Globus pallidus (tissue), 1 donor: ENCODE data around the gene PLXNA4.

Source experiments
- DNase-seq: peaks from one replicate; pipeline ENCODE4 v3.0.0-alpha.2; 2015; ENCODE audit warnings: low spot score

The PLXNA4 gene

GRCh38 chr7:132317701-132318351 lies 258.4 kb downstream of the PLXNA4 start:
- DNase-seq, result no peak

DNA sequence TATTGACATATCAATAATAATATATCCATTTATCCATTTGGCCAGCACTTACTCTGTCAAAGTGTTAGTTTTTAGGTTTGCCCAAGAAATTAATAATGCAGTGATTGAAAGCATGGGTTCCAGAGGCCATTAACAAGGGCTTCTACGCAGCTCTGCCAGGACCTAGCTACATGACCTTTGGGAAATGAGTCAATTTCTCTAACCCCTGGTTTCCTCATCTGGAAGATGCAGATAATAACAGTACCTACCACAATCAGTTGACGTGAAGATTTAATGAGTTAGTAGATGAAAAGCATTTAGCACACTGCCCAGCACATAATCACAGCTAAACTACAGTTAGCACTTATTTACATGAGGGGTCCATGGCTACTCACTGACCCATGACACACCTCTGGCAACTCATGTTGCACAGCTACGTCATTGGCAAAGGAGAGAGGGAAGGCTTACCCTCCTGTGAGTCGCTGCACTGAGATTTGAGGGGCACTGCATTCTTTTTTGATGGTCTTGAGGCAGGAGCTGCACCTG lies 263.7 kb downstream of the PLXNA4 start:
- DNase-seq, result no peak

GRCh38 chr7:132311733-132312132 lies 264.5 kb downstream of the PLXNA4 start:
- no peak for DNase-seq

- no peak for DNase-seq
These were observed 267.0 kb downstream of the PLXNA4 start for GRCh38 chr7:132309102-132309805.

DNA sequence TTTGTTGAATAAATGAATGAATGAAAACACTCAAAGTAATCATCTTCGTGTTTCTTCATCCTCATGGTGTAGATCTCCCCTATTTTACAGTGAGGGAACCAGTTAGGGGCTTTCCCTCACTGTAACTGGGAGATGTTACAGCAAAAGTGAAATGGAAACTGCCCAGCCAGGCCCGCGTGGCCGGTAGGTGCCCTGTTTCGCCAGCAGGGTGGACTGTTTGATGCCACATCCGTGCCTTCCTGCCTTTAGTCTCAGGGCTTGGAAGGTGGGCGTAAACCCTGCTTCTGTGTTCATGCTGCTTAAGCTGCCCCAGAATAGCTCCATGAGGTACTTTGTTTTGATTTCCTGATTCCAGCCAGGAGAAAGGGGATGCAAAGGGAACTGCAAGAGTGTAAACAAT lies 268.8 kb downstream of the PLXNA4 start:
- no peak for DNase-seq

- DNase-seq, result no peak
These were observed 275.5 kb downstream of the PLXNA4 start for GRCh38 chr7:132300599-132301277.

- DNase-seq, result no peak
These were observed 277.5 kb downstream of the PLXNA4 start for GRCh38 chr7:132298790-132299189.

- no peak for DNase-seq
These were observed 279.4 kb downstream of the PLXNA4 start for GRCh38 chr7:132296820-132297219.

- no peak for DNase-seq
These were observed 281.1 kb downstream of the PLXNA4 start for GRCh38 chr7:132295175-132295574.

DNA sequence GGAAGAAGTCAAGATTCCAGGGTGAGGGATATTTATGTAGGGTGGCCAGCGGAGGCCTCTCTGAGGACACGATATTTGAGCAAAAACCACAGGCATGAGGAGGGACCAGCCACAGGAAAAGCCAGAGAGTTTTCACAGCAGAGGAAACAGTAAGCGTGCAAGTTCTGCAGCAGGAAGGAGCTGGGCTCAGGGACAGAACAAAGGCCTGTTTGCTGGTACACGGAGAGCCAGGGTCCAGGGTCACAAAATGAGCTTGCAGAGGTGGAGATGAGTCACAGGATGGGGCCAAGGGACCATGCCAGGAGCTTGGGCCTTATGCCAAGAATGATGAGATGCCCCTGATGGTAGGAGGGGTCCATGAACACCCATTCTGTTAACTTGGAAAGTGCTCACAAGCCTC lies 283.5 kb downstream of the PLXNA4 start:
- DNase-seq, result no peak

DNA sequence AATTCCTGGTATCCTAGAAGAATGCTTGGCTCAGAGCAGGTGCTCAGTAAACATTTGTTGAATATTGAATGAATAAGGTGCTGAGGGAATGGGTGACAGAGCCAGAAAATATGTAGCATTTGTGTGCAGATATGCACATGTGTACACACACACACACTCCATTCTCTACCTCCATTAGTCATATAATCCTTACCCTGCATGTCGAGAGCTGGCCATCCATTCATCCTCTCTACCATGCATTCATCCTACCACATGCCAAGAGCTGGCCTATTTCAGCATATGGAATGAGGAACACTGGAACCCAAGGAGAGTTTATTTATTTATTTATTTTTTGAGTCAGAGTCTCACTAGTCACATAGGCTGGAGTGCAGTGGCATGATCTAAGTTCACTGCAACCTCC lies 284.8 kb downstream of the PLXNA4 start:
- no peak for DNase-seq

- DNase-seq, result no peak
These were observed 286.2 kb downstream of the PLXNA4 start for GRCh38 chr7:132290021-132290420.

DNA sequence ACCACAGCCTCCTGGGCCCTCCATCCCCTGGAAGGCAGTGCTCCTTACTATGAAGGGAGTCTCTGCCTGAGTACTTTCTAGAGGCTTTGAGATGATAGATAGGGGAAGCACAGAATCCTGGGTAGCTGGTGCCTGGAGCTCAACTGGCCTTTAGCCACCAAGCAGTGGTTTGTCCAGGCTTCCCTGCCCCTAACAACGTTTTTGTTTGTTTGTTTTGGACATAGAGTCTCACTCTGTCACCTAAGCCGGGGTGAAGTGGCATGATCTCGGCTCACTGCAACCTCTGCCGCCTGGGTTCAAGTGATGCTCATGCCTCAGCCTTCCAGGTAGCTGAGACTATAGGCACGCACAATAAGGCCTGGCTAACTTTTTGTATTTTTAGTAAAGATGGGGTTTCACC lies 289.4 kb downstream of the PLXNA4 start:
- DNase-seq, result no peak

DNA sequence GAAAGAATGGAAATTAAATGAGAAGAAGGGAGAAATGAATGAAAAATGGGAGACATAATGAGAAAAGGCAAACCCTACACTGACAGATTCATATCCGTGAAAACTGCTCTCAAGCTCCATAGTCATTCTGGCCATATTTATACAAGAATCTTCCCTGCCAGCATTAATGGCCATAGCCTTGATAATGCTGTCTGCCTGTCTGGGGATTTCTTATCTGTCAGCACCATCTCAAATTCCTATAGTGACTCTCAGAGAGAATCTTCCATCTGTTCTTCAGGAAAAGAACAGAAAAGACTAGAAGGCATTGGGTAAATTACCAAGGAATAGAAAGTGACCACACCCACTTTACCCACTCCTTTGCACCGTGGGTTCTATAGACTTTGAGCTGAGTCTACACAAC lies 295.9 kb downstream of the PLXNA4 start:
- DNase-seq, result no peak

DNA sequence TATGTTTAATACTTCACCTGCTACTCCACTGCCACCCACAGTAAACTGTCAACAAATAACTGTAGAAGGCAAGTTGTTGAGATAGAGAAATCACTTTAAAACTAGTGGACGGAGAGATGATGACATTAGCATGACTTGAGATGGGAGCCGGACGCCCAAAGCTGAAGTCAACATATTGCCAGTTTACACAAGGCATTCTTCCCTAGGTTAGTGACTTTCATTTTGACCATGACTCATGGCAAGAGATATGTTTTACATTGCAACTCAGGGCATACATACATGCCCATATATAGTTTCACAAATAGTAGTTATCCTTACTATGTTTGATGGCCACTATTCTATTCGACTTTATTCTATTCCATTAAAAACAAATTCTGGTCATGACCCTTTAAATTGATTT lies 296.6 kb downstream of the PLXNA4 start:
- no peak for DNase-seq

- DNase-seq, result no peak
These were observed 299.1 kb downstream of the PLXNA4 start for GRCh38 chr7:132276976-132277725.

DNA sequence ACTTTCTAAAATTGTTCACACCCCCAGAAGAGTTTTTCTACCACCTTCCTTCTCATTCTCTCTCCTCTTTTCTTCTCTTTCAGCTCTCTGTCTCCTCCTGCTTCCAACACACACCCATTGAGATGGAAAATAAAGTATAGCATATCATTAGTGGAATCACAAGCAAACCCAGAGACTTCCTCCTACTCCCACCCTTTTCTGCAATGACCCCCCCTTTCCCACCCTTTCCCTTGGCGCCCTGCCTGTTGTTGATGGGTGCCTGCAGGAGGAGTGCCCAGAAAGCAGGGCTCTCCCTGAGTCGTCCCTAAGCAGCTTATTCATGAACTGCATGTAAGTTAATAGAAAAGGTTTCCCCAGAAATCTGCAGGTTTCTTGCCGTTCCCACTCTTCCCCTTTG lies 300.0 kb downstream of the PLXNA4 start:
- DNase-seq, result no peak

DNA sequence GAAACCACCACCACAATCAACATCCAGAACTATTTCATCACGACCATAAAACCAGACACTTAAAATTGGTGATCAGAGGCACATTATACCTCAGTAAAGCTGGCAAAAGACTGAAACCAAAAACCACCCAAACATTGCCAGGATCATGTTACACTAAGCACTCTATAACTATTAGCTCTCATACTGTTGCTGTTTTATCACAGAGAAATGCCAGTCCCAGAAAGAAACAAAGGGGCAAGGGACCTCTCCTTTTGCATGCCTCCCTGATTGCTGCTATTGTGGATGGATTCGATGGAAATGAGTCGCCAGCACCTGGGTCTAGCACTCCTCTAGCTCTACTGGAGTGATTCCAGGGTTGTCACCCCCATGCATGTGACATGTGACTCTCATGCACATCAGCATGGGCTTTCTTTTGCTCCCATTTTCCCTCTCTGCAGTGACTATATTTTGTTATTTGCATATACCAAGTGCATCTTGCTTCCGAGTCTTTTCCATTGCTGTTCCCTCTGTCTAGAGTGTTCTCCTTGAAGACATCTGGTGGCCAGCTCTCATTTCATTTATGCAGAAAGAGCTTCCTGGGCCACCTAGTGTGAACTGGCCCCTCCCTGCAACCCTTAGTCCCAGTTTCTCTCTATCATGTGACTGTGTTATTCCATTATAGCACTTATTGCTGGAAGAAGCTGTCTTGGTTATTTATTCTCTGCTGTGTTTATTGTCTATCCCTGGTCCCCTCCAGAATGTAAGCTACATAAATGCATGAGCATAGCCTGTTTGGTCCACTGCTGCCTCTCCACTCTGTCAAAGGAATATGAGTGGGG lies 300.6 kb downstream of the PLXNA4 start:
- no peak for DNase-seq

DNA sequence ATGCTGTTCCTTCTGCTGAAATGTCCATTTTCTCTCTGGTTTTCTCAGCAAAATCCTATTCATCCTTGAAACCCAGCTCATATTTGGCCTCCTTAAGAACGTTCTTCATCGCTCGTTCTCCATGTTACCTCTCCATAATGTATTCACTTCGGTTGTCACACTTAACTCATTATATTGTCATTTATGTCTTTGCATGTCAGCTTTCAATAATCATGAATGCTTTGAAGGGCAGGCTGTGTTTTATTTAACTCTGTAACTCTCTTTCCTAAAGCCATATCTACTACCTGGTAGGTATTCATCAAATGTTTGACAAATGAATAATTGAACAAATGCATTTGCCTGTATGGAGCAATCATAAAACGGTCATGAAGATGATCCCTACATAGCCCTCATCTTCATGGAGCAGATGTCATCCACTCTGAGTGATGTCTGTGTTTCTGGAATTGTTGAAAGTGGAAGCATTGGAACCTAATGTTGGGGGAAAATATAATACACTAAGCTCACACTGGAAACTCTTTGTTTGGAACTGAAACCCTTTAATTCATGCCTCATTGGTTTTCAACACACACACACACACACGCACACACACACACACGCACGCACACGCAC lies 303.4 kb downstream of the PLXNA4 start:
- DNase-seq, result no peak

GRCh38 chr7:132270517-132270916 lies 305.8 kb downstream of the PLXNA4 start:
- DNase-seq, result no peak

GRCh38 chr7:132269718-132270117 lies 306.6 kb downstream of the PLXNA4 start:
- no peak for DNase-seq
